HG02840 (cell line): ENCODE data around the gene TNFAIP8L3.

ENCODE experiments used
- ATAC-seq: cut with Tn5 transposase; IDR thresholded peaks from one replicate; pipeline ENCODE4 v1.9.1; 2021; ENCODE audit warnings: mild to moderate bottlenecking, moderate library complexity, moderate number of reproducible peaks; ENCODE audit not compliant: unreplicated experiment, low FRiP score

Gene TNFAIP8L3

GRCh38 chr15:51092480-51093040 is 2.1 kb downstream of the TNFAIP8L3 start:
- no peak for ATAC-seq

GRCh38 chr15:51090753-51091152 is 4.0 kb downstream of the TNFAIP8L3 start:
- no peak for ATAC-seq

- ATAC-seq = no peak
Observed at GRCh38 chr15:51089699-51090453, 4.8 kb downstream of the TNFAIP8L3 start.

- no peak for ATAC-seq
Observed at GRCh38 chr15:51089041-51089440, 5.7 kb downstream of the TNFAIP8L3 start.

GRCh38 chr15:51088585-51088984 is 6.1 kb downstream of the TNFAIP8L3 start:
- ATAC-seq = no peak

- no peak for ATAC-seq
Observed at GRCh38 chr15:51087513-51087912, 7.2 kb downstream of the TNFAIP8L3 start.

GRCh38 chr15:51086409-51086808 is 8.3 kb downstream of the TNFAIP8L3 start:
- ATAC-seq = no peak

GRCh38 chr15:51085764-51086163 is 8.9 kb downstream of the TNFAIP8L3 start:
- ATAC-seq = no peak

GRCh38 chr15:51083641-51084166 is 11.0 kb downstream of the TNFAIP8L3 start:
- no peak for ATAC-seq

GRCh38 chr15:51082246-51082645 is 12.5 kb downstream of the TNFAIP8L3 start:
- ATAC-seq = no peak

- ATAC-seq = no peak
Observed at GRCh38 chr15:51080286-51080685, 14.4 kb downstream of the TNFAIP8L3 start.

GRCh38 chr15:51079226-51079625 is 15.5 kb downstream of the TNFAIP8L3 start:
- ATAC-seq = no peak

GRCh38 chr15:51077221-51078153 is 17.2 kb downstream of the TNFAIP8L3 start:
- ATAC-seq = no peak

GRCh38 chr15:51076524-51077220 is 18.0 kb downstream of the TNFAIP8L3 start:
- ATAC-seq = no peak

GRCh38 chr15:51075826-51076523 is 18.7 kb downstream of the TNFAIP8L3 start:
- ATAC-seq = no peak

- ATAC-seq = no peak
Observed at GRCh38 chr15:51075364-51075763, 19.3 kb downstream of the TNFAIP8L3 start.

- ATAC-seq = no peak
Observed at GRCh38 chr15:51074926-51075325, 19.8 kb downstream of the TNFAIP8L3 start.

GRCh38 chr15:51071578-51071977 is 23.1 kb downstream of the TNFAIP8L3 start:
- no peak for ATAC-seq

- ATAC-seq = no peak
Observed at GRCh38 chr15:51069983-51070382, 24.7 kb downstream of the TNFAIP8L3 start.

GRCh38 chr15:51067510-51067909 is 27.2 kb downstream of the TNFAIP8L3 start:
- no peak for ATAC-seq
